Transverse colon (tissue), 4 donors: ENCODE measurements around the gene ANKRD62.

Source experiments
- CTCF ChIP-seq, 5 experiments: fragments of 200-600 bp in 3 of 5; fragments of 450-650 bp in 2 of 5; sonication (generic) in 3 of 5; IDR thresholded peaks; 1 replicate in 2 of 5; 2 replicates in 3 of 5; pipeline ENCODE4 v1.5.1; 2016 to 2017; ENCODE audit warnings: antibody characterized with exemption in 5 of 5, inconsistent platforms in 3 of 5, mild to moderate bottlenecking in 2 of 5, moderate library complexity in 1 of 5
- POLR2A ChIP-seq: fragments of 450-650 bp; IDR thresholded peaks from one replicate; pipeline ENCODE4 v1.6.1; 2016; ENCODE audit warnings: antibody characterized with exemption, mild to moderate bottlenecking, moderate library complexity
- POLR2AphosphoS5 ChIP-seq, 3 donors: sonication (generic); formaldehyde crosslinking; IDR thresholded peaks; one replicate each; pipeline ENCODE4 v1.6.1; 2016; ENCODE audit warnings: antibody characterized with exemption in 3 of 3

GRCh38 chr18:12048010-12048826 is 45.4 kb upstream of the ANKRD62 start:
- TF ChIP-seq POLR2A (no peak), CTCF (IDR thresholded peaks at IDR 0.05) (no peak), POLR2AphosphoS5 (IDR thresholded peaks at IDR 0.05) (no peak)
